HepG2 (cell line): ENCODE results near the gene IRF2. TPM values are rescaled to one million over a fixed set of nuclear protein-coding genes. Genes with fewer than 3 reads are reported as not detected.

ENCODE experiments used
- ATAC-seq: fragments of 200-7000 bp; cut with Tn5 transposase; 3 replicates; pipeline ENCODE4 v1.9.1; 2020; ENCODE audit warnings: mild to moderate bottlenecking, moderate library complexity
- BruUV-seq: library from RNA; stranded (reverse); fragments of 400-500 nt; replicated peaks from 2 replicates; lab custom pipeline; 2021; lab: Mats Ljungman, UMichigan
- CTCF ChIA-PET: fragments of 300-600 bp; formaldehyde crosslinking; extraction: SDS; loops from one replicate; lab custom pipeline; 2021; ENCODE audit warnings: low total read pairs, inconsistent platforms, low intra/inter-chr PET ratio; lab: Yijun Ruan, JAX
- POLR2A ChIA-PET: fragments of 350-600 bp; sonication (Branson Sonifier 250); formaldehyde crosslinking; loops from one replicate; lab custom pipeline; 2020; ENCODE audit warnings: antibody characterized with exemption, inconsistent platforms; lab: Yijun Ruan, JAX
- DNase-seq: peaks from one replicate; pipeline ENCODE4 v3.0.0-alpha.2; 2015; ENCODE audit warnings: low spot score
- FAIRE-seq: peaks from 3 replicates; lab custom pipeline; 2011; peaks lifted over from hg19 to GRCh38; lab: Jason Lieb, UNC
- H2AFZ ChIP-seq: one replicate; pipeline ENCODE4 v1.6.1; 2011; ENCODE audit warnings: low read length, inconsistent platforms
- H3K27ac ChIP-seq: fragments of 300-600 bp; 3 replicates; pipeline ENCODE4 v1.8.0; 2011; ENCODE audit warnings: mixed run types, mild to moderate bottlenecking, mixed read lengths, low read length, inconsistent platforms; ENCODE audit not compliant: insufficient read depth; ENCODE audit errors: extremely low read length
- H3K27me3 ChIP-seq, 2 experiments: fragments of 200-600 bp in 1 of 2; 2 replicates in 1 of 2; 3 replicates in 1 of 2; pipeline versions ENCODE4 v1.6.0 to v1.8.0; 2011; ENCODE audit warnings: low read length in 2 of 2, mild to moderate bottlenecking in 2 of 2, moderate library complexity in 2 of 2, inconsistent platforms in 1 of 2; ENCODE audit not compliant: insufficient read depth in 2 of 2, control insufficient read depth in 1 of 2
- H3K36me3 ChIP-seq, 2 experiments: fragments of 200-600 bp in 1 of 2; replicated peaks in 1 of 2; 2 replicates in 1 of 2; 3 replicates in 1 of 2; pipeline versions ENCODE4 v1.5.1 to v1.8.0; 2011; ENCODE audit warnings: low read length in 2 of 2, inconsistent platforms in 1 of 2; ENCODE audit not compliant: insufficient read depth in 2 of 2, control insufficient read depth in 1 of 2
- H3K4me1 ChIP-seq: 2 replicates; pipeline ENCODE4 v1.5.1; 2012; ENCODE audit warnings: low read length, inconsistent platforms; ENCODE audit not compliant: insufficient read depth
- H3K4me2 ChIP-seq: 2 replicates; pipeline ENCODE4 v1.6.0; 2011; ENCODE audit warnings: low read depth, low read length, inconsistent platforms
- H3K4me3 ChIP-seq, 3 experiments: fragments of 200-600 bp in 1 of 3; sonication (generic), shearing (Covaris generic) in 1 of 3; replicated peaks in 1 of 3; 2 replicates each; pipeline ENCODE4 v1.5.1; 2011 to 2016; ENCODE audit warnings: low read length in 3 of 3, inconsistent platforms in 2 of 3, low read depth in 2 of 3, mild to moderate bottlenecking in 2 of 3, control low read depth in 1 of 3, mixed read lengths in 1 of 3; ENCODE audit not compliant: insufficient read depth in 1 of 3
- H3K79me2 ChIP-seq: one replicate; pipeline ENCODE4 v1.6.1; 2011; ENCODE audit warnings: low read length, inconsistent platforms; ENCODE audit not compliant: insufficient read depth
- H3K9ac ChIP-seq: 2 replicates; pipeline ENCODE4 v1.6.0; 2011; ENCODE audit warnings: mild to moderate bottlenecking, low read depth, low read length, inconsistent platforms; ENCODE audit not compliant: insufficient read depth
- H3K9me3 ChIP-seq: 2 replicates; pipeline ENCODE4 v1.5.1; 2012; ENCODE audit warnings: mild to moderate bottlenecking, low read length
- H4K20me1 ChIP-seq: 2 replicates; pipeline ENCODE4 v1.6.0; 2011; ENCODE audit warnings: inconsistent platforms, mild to moderate bottlenecking, low read length, moderate library complexity; ENCODE audit not compliant: insufficient read depth
- CHCHD3 ChIP-seq: sonication (generic); formaldehyde crosslinking; IDR thresholded peaks from 2 replicates; pipeline ENCODE4 v1.8.0; 2022; ENCODE audit warnings: mild to moderate bottlenecking, missing genetic modification reagents, moderate library complexity
- GTF2F1 ChIP-seq: fragments of 150-350 bp; IDR thresholded peaks from 2 replicates; pipeline ENCODE4 v1.6.1; 2014; ENCODE audit warnings: low read length
- RFX3 ChIP-seq: IDR thresholded peaks from 2 replicates; pipeline ENCODE4 v1.6.1; 2016; ENCODE audit warnings: missing biosample characterization, missing genetic modification reagents
- TERF1 ChIP-seq: sonication (generic); formaldehyde crosslinking; IDR thresholded peaks from 2 replicates; pipeline ENCODE4 v1.8.0; 2022; ENCODE audit warnings: mild to moderate bottlenecking, missing genetic modification reagents, moderate library complexity
- ZBTB7A ChIP-seq: sonication (generic); formaldehyde crosslinking; IDR thresholded peaks from 2 replicates; pipeline ENCODE4 v1.8.0; 2022; ENCODE audit warnings: mild to moderate bottlenecking, missing genetic modification reagents
- ZFP91 ChIP-seq: sonication (generic); formaldehyde crosslinking; IDR thresholded peaks from 2 replicates; pipeline ENCODE4 v1.9.0; 2022; ENCODE audit warnings: missing genetic modification reagents, mild to moderate bottlenecking, borderline replicate concordance
- ZNF558 ChIP-seq: sonication (generic); formaldehyde crosslinking; IDR thresholded peaks from 2 replicates; pipeline ENCODE4 v1.9.0; 2022; ENCODE audit warnings: mild to moderate bottlenecking, missing genetic modification reagents, borderline replicate concordance
- ZNF75D ChIP-seq: sonication (generic); formaldehyde crosslinking; IDR thresholded peaks from 2 replicates; pipeline ENCODE4 v1.8.1; 2023; ENCODE audit warnings: missing genetic modification reagents, mild to moderate bottlenecking, borderline replicate concordance
- WGBS: methylation state at CpG from one replicate; pipeline ENCODE4 v1.1.6; 2017; ENCODE audit warnings: low lambda C conversion rate; 5-methylcytosine and 5-hydroxymethylcytosine counted together
- in situ Hi-C: cut with HindIII; loops from 2 replicates; pipeline ENCODE4 v1.10.0; 2017; ENCODE audit warnings: low pct_unique_long_range_greater_than_20kb; ENCODE audit not compliant: extremely low pct_ligation_motif_present
- intact Hi-C: fragments of 100-400 bp; cut with micrococcal nuclease; formaldehyde crosslinking; loops from one replicate; pipeline ENCODE4 v1.10.0; 2022; ENCODE audit not compliant: unreplicated experiment
- polyA plus RNA-seq, 8 experiments: library from polyadenylated mRNA; depleted of rRNA in 3 of 8; stranded (reverse) in 7 of 8; unstranded in 1 of 8; fragments of >200 nt; fragmentation: Illumina TruSeq in 4 of 8; extraction: Trizol in 4 of 8; gene quantifications; 2 replicates each; pipeline versions ENCODE4 v1.2.1 to v1.2.3, GENCODE V29; 2011 to 2016; ENCODE audit warnings: low read depth in 4 of 8, missing spikeins in 1 of 8, mixed read lengths in 1 of 8; ENCODE audit not compliant: insufficient read depth in 1 of 8
- total RNA-seq, 5 experiments: library from RNA; depleted of rRNA; stranded (reverse); fragments of >200 nt; fragmentation: Illumina TruSeq; extraction: Trizol; gene quantifications; 2 replicates each; pipeline ENCODE4 v1.2.3, GENCODE V29; 2016; ENCODE audit warnings: low read depth in 1 of 5

IRF2 gene
- total and polyA plus RNA-seq, 2 of the 13 experiments (the other 11 are each of a cell fraction or from before 2014, with no cell fraction given) = 15.5 to 28.8 TPM

DNA sequence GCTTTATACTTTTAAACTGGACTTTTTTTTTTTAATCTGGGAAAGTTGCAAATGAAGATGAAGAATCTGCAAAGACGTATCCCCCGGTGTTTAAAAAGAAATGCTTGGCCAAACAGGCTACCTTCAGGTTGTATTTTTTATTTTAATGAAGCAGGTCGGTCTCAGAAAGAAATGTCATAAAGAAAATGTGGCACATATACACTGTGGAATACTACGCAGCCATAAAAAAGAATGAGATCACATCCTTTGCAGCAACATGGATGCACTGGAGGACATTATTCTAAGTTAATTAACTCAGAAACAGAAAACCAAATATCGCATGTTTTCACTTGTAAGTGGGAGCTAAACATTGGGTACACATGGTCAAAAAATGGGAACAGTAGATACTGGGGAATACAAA is 123.4 kb downstream of the IRF2 start (continued):
- TF ChIP-seq ZFP91 (CRISPR knock-in tag) = no peak
- TF ChIP-seq TERF1 (CRISPR knock-in tag) = no peak

DNA sequence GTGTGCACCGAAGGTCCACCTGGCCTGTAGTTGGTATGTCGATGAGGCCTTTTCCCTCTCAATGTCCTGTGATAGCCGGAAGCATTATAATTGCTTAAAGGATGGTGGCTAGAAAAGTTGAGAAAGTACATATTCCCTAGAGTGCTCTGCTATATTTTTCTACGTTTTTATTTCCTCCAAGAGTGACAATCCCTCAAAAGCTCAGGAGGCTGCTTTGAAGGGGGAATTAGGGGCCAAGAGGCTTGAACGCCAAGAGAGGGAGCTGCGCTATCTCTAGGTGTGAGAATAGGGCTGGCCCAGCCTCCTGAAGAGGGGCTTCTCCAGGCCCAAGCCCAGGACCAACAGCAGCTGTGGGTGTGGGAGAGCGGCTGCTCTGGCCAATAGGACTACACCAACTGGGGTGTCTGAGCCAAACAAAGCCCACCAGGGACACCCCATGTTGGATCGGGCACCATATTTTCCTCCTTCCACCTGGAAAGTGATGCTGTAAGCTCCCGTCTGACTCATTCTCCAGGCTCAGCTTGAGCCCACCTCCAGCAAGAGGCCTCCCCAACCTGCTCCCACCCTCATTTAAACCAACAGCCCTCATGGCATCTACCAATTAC is 124.0 kb downstream of the IRF2 start:
- no peak for ATAC-seq
- Histone ChIP-seq H3K4me1 (peaks cover 80% of the 10 kb centered on the region), H3K4me2 (no peak overlapping the region), H3K27me3 (no peaks in the 10 kb centered on the region), H3K79me2 (no peaks in the 10 kb centered on the region), H3K4me3 (no peak overlapping the region), H3K9ac (no peak overlapping the region), H3K27ac (peak overlapping the region; percentile 100), H2AFZ (no peak overlapping the region), H3K9me3 (no peaks in the 10 kb centered on the region), H3K36me3 (no peaks in the 10 kb centered on the region), H4K20me1 (no peaks in the 10 kb centered on the region)
- DNase-seq = no peak
- no peak for TF ChIP-seq RFX3 (CRISPR knock-in tag)
- TF ChIP-seq GTF2F1 = no peak
- no peak for TF ChIP-seq ZBTB7A (CRISPR knock-in tag)
- no peak for TF ChIP-seq ZNF75D (CRISPR knock-in tag)
- TF ChIP-seq ZNF558 = no peak
- no peak for TF ChIP-seq CHCHD3 (CRISPR knock-in tag)
- intact Hi-C loops (no loop called here), in situ Hi-C loops (no loop called here)
- ChIA-PET POLR2A (no interaction called here), CTCF (no interaction called here)
- no TSS peak for BruUV-seq
- WGBS = 96% methylated on average over 9 of the region's 9 CpGs
- no peak for FAIRE-seq
